Activated T-cell treated with anti-CD3 and anti-CD28 coated beads for 24 hours (primary cell): ENCODE data around the gene IL3.

Experiments
- DNase-seq: peaks from one replicate; pipeline ENCODE4 v3.0.0-alpha.2; 2020; ENCODE audit warnings: low read depth

Gene IL3

GRCh38 chr5:132073231-132074013 is 13.0 kb downstream of the IL3 start, which contains the start of gene CSF2:
Gene CSF2 (plus strand): TSS chr5:132073789. CDS start chr5:132073824, 35 bp downstream.
- DNase-seq = no peak

GRCh38 chr5:132074091-132074771 is 13.8 kb downstream of the IL3 start:
- no peak for DNase-seq

- DNase-seq = no peak
Measured at GRCh38 chr5:132074772-132075718, 14.6 kb downstream of the IL3 start.

GRCh38 chr5:132075719-132076077 is 15.2 kb downstream of the IL3 start:
- DNase-seq = no peak

GRCh38 chr5:132076202-132076830 is 15.9 kb downstream of the IL3 start:
- no peak for DNase-seq

- no peak for DNase-seq
Measured at GRCh38 chr5:132076983-132077382, 16.5 kb downstream of the IL3 start.

GRCh38 chr5:132079081-132079480 is 18.6 kb downstream of the IL3 start:
- DNase-seq = no peak

GRCh38 chr5:132079619-132080018 is 19.2 kb downstream of the IL3 start:
- DNase-seq = no peak

GRCh38 chr5:132080595-132080994 is 20.1 kb downstream of the IL3 start:
- DNase-seq = no peak

- DNase-seq = no peak
Measured at GRCh38 chr5:132081458-132081857, 21.0 kb downstream of the IL3 start.

- no peak for DNase-seq
Measured at GRCh38 chr5:132082329-132083023, 22.0 kb downstream of the IL3 start.

GRCh38 chr5:132083071-132083678 is 22.7 kb downstream of the IL3 start:
- DNase-seq = no peak

GRCh38 chr5:132085686-132086085 is 25.2 kb downstream of the IL3 start:
- DNase-seq = no peak

- no peak for DNase-seq
Measured at GRCh38 chr5:132086277-132086794, 25.9 kb downstream of the IL3 start.

- DNase-seq = no peak
Measured at GRCh38 chr5:132087176-132087575, 26.7 kb downstream of the IL3 start.

- no peak for DNase-seq
Measured at GRCh38 chr5:132087661-132088060, 27.2 kb downstream of the IL3 start.

GRCh38 chr5:132089363-132089762 is 28.9 kb downstream of the IL3 start:
- DNase-seq = no peak

GRCh38 chr5:132090107-132090506 is 29.7 kb downstream of the IL3 start:
- no peak for DNase-seq

- no peak for DNase-seq
Measured at GRCh38 chr5:132093271-132093670, 32.8 kb downstream of the IL3 start.

GRCh38 chr5:132094393-132095076 is 34.1 kb downstream of the IL3 start:
- DNase-seq = no peak
